Middle frontal gyrus (tissue), 1 donor: ENCODE measurements around the gene ANO5.

Experiments used
- DNase-seq: peaks from one replicate; pipeline ENCODE4 v3.0.0-alpha.2; 2015; ENCODE audit warnings: low spot score; ENCODE audit errors: extremely low spot score

Gene ANO5

DNA sequence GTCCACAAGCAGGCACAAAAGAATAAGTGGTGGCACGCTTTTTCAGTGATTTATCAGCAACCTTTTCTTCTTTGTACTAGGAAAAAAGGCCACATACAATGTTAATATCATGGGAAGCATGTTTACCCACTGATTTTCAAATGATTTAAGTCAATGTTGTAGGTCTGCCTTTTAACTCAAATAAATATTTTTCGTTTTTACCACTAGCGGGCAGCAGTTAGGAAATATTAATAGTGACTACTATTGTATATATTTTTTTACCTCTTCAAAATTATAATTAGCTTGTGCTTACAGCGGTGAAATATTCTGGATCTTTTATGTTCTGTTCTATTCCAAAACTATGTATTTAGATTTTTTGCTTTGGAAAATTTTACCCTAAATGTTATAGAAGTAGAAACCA is 138.9 kb downstream of the ANO5 start:
- no peak for DNase-seq
